HG03196 (cell line): ENCODE measurements around the gene DAPK2.
A peak's percentile ranks its signal among the peaks of the same experiment; 100 is the strongest.
"Not testable (repeated sequence)": the region's sequence is repeated elsewhere in the genome, so short reads cannot be mapped to it uniquely, and the experiment has no call there.

Source experiments
- ATAC-seq: cut with Tn5 transposase; IDR thresholded peaks from one replicate; pipeline ENCODE4 v1.9.1; 2021; ENCODE audit not compliant: unreplicated experiment

The DAPK2 gene

DNA sequence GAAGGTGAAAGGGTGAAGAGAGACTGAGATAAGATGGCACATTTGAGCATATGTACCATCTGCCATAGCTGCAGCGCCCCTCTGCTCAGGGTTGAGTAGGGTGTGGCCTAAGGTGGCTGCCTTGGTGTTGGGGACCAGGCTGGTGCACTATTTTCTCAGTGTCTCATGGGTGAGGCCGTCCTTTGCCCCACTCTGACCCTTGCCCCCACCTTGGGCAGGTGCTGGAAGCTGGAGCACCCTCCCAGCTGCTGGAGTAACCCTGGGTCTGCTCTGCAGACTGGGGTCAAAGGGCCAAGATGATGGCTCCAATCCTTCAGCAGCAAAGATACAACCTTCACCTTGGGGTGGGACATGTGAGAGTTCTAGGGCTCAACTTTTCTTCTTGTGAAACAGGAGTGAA is 69.2 kb downstream of the DAPK2 start:
- ATAC-seq = no peak

DNA sequence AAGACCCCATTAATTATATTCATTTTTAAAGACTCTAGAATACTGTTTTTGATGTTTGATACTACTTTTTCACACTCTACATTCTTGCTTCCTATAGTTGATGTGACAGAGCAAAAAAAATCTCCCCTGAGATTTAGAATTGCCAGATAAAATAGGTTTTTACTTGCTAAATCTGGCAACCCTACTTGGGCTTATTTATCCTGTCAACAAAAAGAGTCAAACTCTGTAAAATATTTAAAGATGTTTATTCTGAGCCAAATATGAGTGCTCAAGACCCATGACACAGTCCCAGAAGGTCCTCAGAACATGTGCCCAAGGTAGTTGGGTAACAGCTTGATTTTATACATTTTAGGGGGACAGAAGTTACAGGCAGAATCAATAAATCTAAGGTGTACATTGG is 72.3 kb downstream of the DAPK2 start:
- ATAC-seq = no peak

DNA sequence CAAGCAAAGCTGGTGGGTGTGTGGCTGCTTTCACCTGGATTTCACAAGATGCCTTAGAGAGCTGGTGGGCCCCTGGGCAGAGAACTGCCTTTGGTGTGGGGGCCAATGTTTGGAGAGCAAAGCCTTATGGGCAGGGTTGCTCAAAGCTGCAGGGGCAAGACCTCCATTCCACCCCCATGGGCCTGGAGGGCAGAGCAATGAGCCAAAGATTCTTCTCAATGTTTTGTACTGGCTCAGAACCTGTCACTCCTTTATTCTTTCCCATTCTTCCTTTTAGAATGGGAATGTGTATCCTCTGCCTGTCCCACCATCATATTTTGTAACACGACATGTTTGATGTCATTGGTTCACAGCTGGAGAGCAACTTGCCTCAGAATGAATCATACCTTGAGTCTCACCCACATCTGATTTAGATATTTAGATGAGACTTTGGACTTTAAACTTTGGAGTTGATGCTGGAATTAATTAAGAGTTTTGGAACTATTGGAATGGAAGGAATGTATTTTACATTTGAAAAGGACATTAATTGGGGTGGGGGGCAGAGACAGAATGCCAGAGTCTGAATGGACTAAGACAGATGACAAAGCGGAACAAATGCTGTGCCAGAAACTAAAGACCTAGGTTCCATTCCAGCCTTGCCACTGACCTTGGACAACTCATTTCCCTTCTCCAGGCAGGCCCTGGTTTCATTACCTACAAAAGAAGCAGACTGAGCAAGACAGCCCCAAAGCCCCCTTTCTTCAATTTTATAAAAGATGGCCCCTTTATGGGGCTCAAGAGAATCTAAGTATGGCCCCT is 72.9 kb downstream of the DAPK2 start:
- no peak for ATAC-seq

DNA sequence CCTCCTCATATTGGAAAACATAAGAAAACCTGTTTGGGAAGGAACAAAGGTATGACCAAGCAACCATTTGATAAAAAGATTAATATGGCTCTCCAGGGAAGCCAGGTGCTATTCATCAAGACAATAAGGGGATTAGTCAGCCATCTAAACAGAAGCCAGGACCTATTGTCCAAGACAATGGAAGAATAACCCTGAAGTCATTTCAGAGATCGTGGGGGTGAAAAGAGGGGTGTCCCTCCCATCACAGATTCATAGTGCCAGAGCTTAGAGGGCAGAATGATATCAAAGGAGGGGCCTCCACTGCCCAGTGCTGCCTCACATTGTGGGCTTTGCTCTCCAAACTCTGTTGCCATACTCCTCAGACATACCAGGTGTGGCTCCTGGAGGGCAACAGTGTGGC is 73.5 kb downstream of the DAPK2 start:
- no peak for ATAC-seq

DNA sequence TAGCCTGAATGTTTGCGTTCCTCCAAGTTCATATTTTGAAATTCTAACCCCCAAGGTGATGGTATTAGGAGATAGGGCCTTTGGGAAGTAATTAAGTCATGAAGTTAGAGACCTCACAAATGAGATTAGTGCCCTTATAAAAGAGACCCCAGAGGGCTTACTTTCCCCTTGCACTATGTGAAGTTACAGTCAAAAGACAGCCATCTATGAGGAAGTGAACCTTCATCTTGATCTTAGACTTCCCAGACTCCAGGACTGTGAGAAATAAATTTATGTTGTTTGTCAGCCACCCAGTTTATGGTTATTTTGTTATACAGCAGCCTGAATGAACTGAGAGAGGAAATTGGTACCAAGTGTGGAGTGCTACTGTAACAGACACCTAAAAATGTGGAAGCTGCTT is 74.4 kb downstream of the DAPK2 start:
- no peak for ATAC-seq

DNA sequence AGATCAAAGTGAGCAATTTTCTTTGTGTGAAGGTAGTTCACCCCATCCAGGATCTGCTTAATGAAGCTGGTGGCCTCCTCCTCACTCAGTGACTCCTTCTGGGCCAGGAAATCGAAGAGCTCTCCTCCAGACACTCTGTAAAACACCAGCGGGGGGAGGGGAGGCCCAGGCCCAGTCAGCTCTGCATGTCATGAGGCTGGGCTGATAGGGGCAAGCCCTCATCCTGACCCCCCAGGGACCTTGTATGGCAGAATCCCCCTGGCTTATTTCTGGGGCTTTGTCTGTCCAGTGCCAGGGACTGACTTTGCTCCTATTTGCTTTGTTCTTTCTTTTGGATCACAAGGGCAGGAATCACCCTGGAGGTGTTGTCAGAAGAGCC is 74.9 kb downstream of the DAPK2 start:
- peak; percentile 19 for ATAC-seq

DNA sequence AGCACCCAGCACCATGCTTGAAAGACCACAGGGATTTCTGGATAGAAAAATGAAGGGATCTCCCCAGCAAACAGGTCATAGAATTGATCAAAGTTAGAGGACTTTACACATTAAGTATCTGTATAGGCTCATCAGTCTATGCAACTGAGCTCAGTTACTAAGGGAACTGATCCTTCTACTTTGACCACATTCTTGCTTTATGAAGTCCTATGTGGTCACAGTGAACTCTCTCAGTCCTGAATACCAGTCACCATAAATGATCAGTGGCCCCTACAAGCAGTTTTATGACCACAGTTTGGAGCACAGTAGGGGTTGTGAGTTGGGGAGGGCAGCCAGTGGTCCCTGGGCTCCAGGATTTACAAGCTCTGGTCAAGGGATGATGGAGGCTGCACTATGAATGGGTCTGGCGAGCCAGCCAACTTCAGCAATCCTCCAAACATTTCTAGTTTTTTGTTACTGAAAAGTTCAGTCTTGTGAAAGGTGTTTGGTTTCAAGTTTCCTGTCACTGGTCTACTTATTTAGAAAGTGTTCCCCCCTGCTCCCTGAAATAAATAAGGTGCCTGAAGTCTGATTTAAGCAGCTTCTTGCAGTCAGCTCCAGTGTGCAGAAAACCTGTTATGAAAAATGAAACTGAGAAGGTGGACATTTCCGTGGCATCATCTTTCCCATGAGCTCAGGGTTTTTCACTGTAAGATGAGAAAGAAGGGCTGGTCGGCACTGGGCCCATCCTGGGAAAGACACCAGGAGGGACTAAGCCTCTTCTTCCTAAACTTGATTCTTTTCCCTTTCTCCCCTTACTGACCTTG is 75.5 kb downstream of the DAPK2 start:
- ATAC-seq = peak; percentile 77

DNA sequence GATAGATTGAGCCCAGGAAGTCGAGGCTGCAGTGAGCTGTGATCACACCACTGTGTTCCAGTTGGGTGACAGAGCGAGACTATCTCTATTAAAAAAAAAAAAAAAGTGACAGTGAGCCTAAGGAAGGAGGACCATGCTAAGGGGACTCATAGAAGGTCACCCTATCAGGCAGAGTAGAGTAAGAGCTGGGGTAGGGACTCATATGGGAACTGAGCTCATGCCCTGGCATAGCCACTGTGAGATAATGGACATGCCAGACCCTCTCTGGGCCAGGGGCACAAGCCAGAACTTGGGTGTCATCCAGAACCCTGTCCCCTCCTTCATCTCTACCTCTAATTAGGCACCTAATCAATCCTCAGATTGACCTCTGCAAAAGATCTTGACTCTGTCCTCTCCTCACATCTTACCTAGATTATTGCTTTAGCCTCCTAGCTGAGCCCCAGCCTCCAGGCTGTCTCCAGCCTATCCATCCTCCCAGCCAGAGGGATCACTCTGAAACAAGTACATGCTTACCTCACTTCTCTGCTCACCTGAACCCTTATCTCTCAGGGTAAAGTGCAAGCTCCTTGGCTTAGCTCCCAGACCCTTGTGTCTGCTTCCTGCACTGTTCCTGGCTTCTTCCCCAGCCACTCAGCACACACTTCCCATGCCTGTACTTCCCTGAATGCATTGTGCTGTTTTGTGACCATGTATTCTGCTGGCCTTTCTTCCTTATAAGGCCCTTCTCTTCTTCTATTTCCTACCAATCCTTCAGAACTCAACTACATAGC is 76.4 kb downstream of the DAPK2 start:
- peak; percentile 10 for ATAC-seq

DNA sequence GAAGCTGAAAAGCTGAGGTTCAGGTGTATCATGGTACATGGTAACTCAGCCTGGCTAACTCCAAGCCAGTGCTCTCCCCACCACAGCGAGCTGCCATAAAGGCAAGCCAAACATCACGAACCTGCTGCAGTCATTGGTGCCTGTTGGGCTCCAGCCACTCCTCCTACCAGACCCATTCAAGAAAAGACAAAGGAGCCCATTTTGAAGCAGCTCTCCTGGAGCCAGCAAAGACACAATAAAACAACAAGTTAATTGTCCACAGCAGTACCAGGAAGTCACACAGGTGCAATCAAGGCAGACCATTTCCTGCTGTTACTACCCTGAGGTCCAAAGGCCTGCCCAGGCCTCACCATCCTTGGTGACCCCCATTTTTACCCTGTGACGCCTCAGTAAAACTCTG is 77.6 kb downstream of the DAPK2 start:
- no peak for ATAC-seq

DNA sequence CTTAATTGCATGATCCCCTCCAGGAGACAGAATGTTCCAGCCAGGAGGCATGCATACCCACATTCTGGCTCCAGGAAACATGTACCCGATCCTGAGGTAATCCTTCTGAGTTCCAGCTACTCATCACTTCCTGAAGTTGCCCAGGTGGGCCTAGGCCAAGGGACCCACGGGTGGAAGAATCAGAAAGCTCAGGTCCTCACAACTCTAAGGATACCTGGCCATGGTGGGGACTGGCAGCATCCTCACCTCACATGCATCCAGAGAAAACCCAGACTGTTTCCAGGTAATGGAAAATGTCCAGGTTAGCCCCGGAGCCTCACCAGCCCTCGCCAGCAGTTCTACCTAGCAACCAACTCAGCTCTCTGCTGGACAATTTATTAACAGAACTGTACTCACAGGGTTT is 78.2 kb downstream of the DAPK2 start:
- no peak for ATAC-seq

DNA sequence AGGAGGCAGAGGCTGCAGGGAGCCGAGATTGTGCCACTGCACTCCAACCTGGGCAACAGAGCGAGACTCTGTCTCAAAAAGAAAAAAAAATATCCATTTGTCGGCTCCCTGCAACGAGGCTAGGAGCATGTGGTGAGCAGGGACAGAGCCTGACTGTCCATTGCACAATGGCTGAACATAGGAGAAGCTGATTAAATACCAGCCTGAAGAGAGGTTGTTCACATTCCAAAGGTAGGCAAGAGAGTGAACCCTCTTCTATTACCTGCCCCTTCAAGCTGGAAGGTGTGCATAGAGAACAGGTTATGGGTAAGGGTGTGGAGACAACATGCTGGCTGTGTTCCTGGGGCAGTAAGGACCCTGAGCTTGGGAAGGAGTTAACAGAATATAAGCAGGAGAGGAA is 78.7 kb downstream of the DAPK2 start:
- ATAC-seq = no peak

DNA sequence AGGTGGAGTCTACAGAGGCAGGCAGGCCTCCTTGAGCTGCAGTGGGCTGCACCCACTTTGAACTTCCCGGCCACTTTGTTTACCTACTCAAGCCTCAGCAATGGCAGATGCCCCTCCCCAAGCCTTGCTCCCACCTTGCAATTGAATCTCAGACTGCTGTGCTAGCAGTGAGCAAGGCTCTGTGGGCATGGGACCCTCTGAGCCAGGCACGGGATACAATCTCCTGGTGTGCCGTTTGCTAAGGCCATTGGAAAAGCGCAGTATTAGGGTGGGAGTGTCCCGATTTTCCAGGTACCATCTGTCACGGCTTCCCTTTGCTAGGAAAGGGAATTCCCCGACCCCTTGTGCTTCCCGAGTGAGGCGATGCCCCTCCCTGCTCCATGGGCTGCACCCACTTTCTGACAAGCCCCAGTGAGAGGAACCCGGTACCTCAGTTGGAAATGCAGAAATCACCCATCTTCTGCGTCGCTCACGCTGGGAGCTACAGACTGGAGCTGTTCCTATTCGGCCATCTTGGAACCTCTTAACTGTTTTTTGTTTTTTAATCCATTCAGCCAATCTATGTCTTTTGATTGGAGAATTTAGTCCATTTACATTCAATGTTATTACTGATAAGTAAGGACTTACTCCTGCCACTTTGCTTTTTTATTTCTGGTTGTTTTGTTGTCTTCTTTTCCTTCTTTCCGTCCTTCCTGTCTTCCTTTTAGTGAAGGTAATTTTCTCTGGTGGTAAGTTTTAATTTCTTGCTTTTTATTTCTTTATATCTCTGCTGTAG is 83.2 kb downstream of the DAPK2 start:
- not testable (repeated sequence) for ATAC-seq

DNA sequence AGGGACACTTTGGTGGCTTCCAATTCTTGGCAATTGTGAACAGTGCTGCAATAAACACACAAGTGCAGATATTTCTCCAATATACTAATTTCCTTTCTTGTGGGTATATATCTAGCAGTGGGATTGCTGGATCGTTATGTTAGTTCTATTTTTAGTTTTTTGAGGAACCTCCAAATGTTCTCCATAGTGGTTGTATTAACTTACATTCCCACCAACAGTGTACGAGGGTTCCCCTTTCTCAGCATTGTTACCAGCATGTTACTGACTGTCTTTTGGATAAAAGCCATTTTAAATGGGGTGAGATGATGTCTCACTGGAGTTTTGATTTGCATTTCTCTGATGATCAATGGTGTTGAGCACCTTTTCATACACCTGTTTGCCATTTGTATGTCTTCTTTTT is 92.8 kb downstream of the DAPK2 start:
- ATAC-seq = no peak

DNA sequence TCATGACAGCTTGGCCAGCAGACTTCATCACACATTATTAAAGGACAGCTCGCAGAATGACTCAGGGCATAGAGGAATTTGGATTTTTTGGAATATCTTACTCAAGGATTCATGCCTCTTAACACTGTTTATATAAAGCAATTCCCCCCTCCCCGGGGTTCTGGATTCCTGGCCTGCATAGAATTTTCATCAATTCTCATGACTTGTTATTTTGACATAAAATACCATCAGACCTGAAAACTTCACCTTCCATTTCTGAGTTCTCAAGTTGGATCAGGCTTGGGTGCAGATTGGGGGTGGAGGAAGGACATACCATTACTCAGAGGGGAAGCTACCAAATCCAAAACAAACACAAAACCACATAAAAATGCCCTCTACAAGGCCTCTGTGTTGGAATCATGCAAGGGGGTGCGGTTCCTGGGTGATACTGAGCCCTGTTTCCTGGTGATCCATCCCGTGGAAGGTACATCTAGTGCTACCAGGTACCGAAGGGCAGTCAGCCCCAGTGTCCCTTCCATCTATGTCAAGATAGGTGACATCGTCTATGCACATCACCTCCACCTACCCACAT is 95.3 kb downstream of the DAPK2 start:
- ATAC-seq = no peak

DNA sequence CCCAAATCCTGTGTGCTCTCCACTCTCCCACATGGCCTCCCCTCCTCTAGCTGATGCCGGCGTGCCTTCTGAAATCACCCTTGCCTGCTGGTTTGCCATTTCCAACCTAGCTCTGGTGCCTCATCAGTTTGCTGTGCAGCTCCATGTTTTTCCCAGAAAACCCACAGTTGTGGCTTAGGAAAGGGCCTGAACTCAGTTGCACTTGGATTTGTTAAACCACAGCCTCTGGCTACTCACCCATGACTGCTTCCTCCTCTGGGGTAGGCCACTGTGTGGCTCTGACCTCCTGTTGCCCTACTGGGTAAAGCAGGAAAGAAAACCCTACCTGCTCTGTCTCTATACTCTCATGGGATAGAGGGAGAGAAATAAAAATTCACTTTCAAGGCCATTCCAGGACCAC is 97.3 kb downstream of the DAPK2 start:
- no peak for ATAC-seq

DNA sequence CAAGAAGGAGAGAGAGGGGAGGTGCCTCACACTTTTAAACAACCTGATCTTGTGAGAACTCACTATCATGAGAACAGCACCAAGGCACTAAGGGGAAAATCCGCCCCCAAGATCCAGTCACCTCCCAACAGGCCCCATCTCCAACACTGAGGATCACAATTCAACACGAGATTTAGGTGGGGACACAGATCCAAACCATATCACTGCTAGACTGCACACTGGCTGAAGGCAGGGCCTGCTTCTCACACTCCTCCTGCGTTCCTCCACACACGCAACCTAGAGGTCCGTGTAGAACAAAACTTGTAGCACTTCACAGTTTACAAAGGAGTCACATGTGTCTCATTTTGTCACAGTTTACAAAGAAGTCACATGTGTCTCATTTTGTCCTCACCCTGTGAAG is 97.8 kb downstream of the DAPK2 start:
- ATAC-seq = no peak

DNA sequence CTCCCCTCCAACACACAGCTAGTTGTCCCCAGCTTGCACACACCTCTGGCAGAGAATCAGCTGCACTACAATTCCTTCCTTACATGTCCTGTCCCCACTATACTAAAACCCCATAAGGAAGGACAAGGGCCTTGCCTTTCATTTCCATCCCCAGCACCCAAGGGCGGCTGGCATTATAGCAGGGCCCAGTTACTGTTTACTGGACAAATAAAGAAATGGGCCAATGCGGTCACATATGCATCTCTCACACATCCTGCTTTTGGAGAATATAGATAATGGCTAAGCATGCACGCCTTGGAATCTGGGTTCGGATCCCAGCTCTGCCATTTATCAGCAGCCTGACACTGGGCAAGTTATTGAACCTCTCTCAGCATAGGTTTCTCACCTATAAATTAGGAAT is 99.1 kb downstream of the DAPK2 start:
- no peak for ATAC-seq

DNA sequence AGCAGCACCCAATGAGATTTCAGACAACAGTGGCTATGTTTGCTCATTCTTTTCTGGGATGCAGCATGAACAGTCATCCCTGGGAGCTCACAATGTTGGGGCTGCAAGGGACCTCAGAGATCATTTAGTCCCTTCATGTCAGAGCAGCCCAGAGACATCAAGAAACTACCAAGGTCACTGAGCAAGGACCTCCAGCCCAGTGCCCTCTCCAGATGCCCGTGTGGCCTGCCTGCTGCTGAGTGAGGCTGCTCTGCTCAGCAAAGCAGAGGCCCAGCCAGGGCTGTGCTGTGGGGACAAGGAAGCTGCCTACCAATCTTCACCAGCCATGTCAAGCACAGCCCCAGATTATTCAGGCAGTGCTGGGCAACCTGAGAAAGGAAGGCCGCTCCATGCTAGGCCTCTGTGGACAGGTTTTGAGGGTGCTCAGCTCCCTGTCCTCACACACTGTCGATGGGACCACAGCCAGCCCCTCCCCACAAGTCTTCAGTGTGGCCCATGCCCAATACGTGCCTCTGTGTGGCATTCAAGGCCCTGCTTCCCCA is 99.7 kb downstream of the DAPK2 start:
- no peak for ATAC-seq

DNA sequence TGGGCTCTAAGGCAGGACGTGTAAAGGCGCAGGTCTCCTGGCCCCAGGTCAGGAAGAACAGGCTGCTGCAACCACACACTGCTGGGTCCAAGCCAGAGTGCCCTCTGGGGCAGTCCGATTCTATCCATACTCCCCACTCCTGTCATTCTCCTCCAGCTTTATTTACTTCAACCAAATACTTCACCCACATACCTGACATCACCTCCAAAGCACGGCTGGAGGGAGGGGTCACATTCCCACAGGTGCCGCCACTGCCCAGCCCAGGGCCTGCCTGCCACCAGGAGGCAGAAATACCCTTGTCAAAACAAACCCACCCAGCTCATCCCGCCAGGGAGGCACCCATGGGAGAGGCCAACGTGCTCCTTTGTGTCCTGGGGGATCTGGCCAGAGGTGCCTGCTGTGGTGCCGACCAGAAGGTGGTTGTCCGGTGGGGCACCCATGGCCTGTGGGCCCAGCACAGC is 100.4 kb downstream of the DAPK2 start:
- ATAC-seq = no peak
